GM18498 (cell line): Measurements from ENCODE around the gene CCL17.

Source experiments
- ATAC-seq: cut with Tn5 transposase; IDR thresholded peaks from one replicate; pipeline ENCODE4 v1.9.1; 2021; ENCODE audit warnings: mild to moderate bottlenecking, moderate library complexity; ENCODE audit not compliant: unreplicated experiment

The CCL17 gene

GRCh38 chr16:57377080-57377841, 27.3 kb upstream of the CCL17 start:
- peak; percentile 73 for ATAC-seq

GRCh38 chr16:57379579-57379978, 25.0 kb upstream of the CCL17 start:
- ATAC-seq, result no peak

- ATAC-seq, result no peak
These were observed 23.7 kb upstream of the CCL17 start for GRCh38 chr16:57380671-57381462.

GRCh38 chr16:57381791-57382534, 22.6 kb upstream of the CCL17 start:
- no peak for ATAC-seq

GRCh38 chr16:57382535-57383275, 21.9 kb upstream of the CCL17 start:
- no peak for ATAC-seq

GRCh38 chr16:57383276-57384247, 21.0 kb upstream of the CCL17 start:
- no peak for ATAC-seq

GRCh38 chr16:57384248-57385070, 20.1 kb upstream of the CCL17 start:
- ATAC-seq, result no peak

GRCh38 chr16:57385083-57385482, 19.5 kb upstream of the CCL17 start:
- ATAC-seq, result no peak

GRCh38 chr16:57386381-57386951, 18.1 kb upstream of the CCL17 start:
- no peak for ATAC-seq

GRCh38 chr16:57387598-57388354, 16.8 kb upstream of the CCL17 start:
- ATAC-seq, result no peak

GRCh38 chr16:57388359-57389086, 16.0 kb upstream of the CCL17 start:
- ATAC-seq, result no peak

- no peak for ATAC-seq
These were observed 15.5 kb upstream of the CCL17 start for GRCh38 chr16:57389087-57389468.

- no peak for ATAC-seq
These were observed 13.8 kb upstream of the CCL17 start for GRCh38 chr16:57390636-57391295.

GRCh38 chr16:57391300-57391699, 13.3 kb upstream of the CCL17 start:
- no peak for ATAC-seq

GRCh38 chr16:57391708-57392107, 12.9 kb upstream of the CCL17 start:
- no peak for ATAC-seq

- no peak for ATAC-seq
These were observed 11.9 kb upstream of the CCL17 start for GRCh38 chr16:57392694-57393093.

GRCh38 chr16:57394444-57394843, 10.1 kb upstream of the CCL17 start:
- ATAC-seq, result no peak
